Neural progenitor cell (in vitro differentiated cells): ENCODE results near the gene NXN. TPM values are rescaled to one million over a fixed set of nuclear protein-coding genes. Genes with fewer than 3 reads are reported as not detected.

Source experiments
- DNase-seq: peaks from one replicate; pipeline ENCODE4 v3.0.0-alpha.2; 2016; ENCODE audit warnings: low spot score
- H2AFZ ChIP-seq: fragments of 200-600 bp; sonication (generic); replicated peaks from 2 replicates; pipeline ENCODE4 v1.6.1; 2016; ENCODE audit warnings: antibody characterized with exemption
- H3F3A ChIP-seq: fragments of 200-600 bp; sonication (generic); 2 replicates; pipeline ENCODE4 v1.6.1; 2016; ENCODE audit warnings: antibody characterized with exemption, low read depth
- H3K27ac ChIP-seq: fragments of 200-600 bp; sonication (generic); 2 replicates; pipeline ENCODE4 v1.5.1; 2016; ENCODE audit warnings: mild to moderate bottlenecking
- H3K27me3 ChIP-seq: fragments of 200-600 bp; sonication (generic); 2 replicates; pipeline ENCODE4 v1.6.1; 2016; ENCODE audit warnings: mild to moderate bottlenecking, moderate library complexity
- H3K36me3 ChIP-seq: fragments of 200-600 bp; sonication (generic); 2 replicates; pipeline ENCODE4 v1.5.1; 2016
- H3K4me1 ChIP-seq: fragments of 200-600 bp; sonication (generic); 2 replicates; pipeline ENCODE4 v1.6.1; 2016; ENCODE audit warnings: mixed run types
- H3K4me2 ChIP-seq: fragments of 200-600 bp; sonication (generic); 2 replicates; pipeline ENCODE4 v1.6.1; 2016
- H3K4me3 ChIP-seq: fragments of 200-600 bp; sonication (generic); 2 replicates; pipeline ENCODE4 v1.5.1; 2016
- H3K79me2 ChIP-seq: fragments of 200-600 bp; sonication (generic); 2 replicates; pipeline ENCODE4 v1.6.1; 2016; ENCODE audit warnings: low read depth
- H3K9ac ChIP-seq: fragments of 200-600 bp; sonication (generic); 2 replicates; pipeline ENCODE4 v1.6.1; 2016
- H3K9me3 ChIP-seq: fragments of 200-600 bp; sonication (generic); 2 replicates; pipeline ENCODE4 v1.5.1; 2016; ENCODE audit warnings: low read depth
- H4K20me1 ChIP-seq: fragments of 200-600 bp; sonication (generic); 2 replicates; pipeline ENCODE4 v1.6.1; 2016; ENCODE audit warnings: low read depth
- H3K27ac Mint-ChIP-seq: 3 replicates; pipeline ENCODE4 v1.8.0; 2021; ENCODE audit warnings: mixed read lengths
- H3K27me3 Mint-ChIP-seq: 2 replicates; pipeline ENCODE4 v1.8.0; 2022; ENCODE audit warnings: low read depth, mild to moderate bottlenecking, inconsistent platforms, moderate library complexity, mixed read lengths; ENCODE audit not compliant: insufficient read depth
- H3K36me3 Mint-ChIP-seq: 3 replicates; pipeline ENCODE4 v1.8.0; 2021; ENCODE audit warnings: mixed read lengths
- H3K4me1 Mint-ChIP-seq: 3 replicates; pipeline ENCODE4 v1.8.0; 2021; ENCODE audit warnings: mixed read lengths
- H3K4me3 Mint-ChIP-seq: 3 replicates; pipeline ENCODE4 v1.8.0; 2021; ENCODE audit warnings: mild to moderate bottlenecking, moderate library complexity, mixed read lengths
- H3K9me3 Mint-ChIP-seq: 3 replicates; pipeline ENCODE4 v1.8.0; 2020; ENCODE audit warnings: mixed read lengths
- EZH2 ChIP-seq: fragments of 200-600 bp; sonication (generic); IDR thresholded peaks from 2 replicates; pipeline ENCODE4 v1.6.1; 2017; ENCODE audit warnings: antibody characterized with exemption, mild to moderate bottlenecking, moderate library complexity
- EZH2phosphoT487 ChIP-seq: fragments of 200-600 bp; sonication (generic); IDR thresholded peaks from 2 replicates; pipeline ENCODE4 v1.6.1; 2017; ENCODE audit warnings: antibody characterized with exemption
- total RNA-seq: library from RNA; depleted of rRNA; stranded (reverse); fragments of >200 nt; gene quantifications from 2 replicates; pipeline ENCODE4 v1.2.3, GENCODE V29; 2015; ENCODE audit warnings: low replicate concordance
- TF ChIP-seq, protein P1 (sequence below): fragments of 200-600 bp; sonication (generic); IDR thresholded peaks from 2 replicates; pipeline ENCODE4 v1.5.1; 2017; ENCODE audit warnings: antibody characterized with exemption, mild to moderate bottlenecking

NXN gene
- total RNA-seq, 1 donor from 2014 or later: 35.9 TPM

GRCh38 chr17:1025733-1026598 lies 46.4 kb upstream of the NXN start:
- no peak overlapping the region for H3K4me2 ChIP-seq
- no peaks in the 10 kb centered on the region for H3K9me3 ChIP-seq
- no peak overlapping the region for H2AFZ ChIP-seq
- H3K4me3 Mint-ChIP-seq: no peak overlapping the region
- TF ChIP-seq EZH2phosphoT487: no peak
- no peak for TF ChIP-seq EZH2
- TF ChIP-seq, protein P1, sequence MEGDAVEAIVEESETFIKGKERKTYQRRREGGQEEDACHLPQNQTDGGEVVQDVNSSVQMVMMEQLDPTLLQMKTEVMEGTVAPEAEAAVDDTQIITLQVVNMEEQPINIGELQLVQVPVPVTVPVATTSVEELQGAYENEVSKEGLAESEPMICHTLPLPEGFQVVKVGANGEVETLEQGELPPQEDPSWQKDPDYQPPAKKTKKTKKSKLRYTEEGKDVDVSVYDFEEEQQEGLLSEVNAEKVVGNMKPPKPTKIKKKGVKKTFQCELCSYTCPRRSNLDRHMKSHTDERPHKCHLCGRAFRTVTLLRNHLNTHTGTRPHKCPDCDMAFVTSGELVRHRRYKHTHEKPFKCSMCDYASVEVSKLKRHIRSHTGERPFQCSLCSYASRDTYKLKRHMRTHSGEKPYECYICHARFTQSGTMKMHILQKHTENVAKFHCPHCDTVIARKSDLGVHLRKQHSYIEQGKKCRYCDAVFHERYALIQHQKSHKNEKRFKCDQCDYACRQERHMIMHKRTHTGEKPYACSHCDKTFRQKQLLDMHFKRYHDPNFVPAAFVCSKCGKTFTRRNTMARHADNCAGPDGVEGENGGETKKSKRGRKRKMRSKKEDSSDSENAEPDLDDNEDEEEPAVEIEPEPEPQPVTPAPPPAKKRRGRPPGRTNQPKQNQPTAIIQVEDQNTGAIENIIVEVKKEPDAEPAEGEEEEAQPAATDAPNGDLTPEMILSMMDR: no peak
- peaks cover 6% of the 10 kb centered on the region for H3F3A ChIP-seq
- H3K4me3 ChIP-seq: no peak overlapping the region
- no peaks in the 10 kb centered on the region for H3K27me3 Mint-ChIP-seq
- no peaks in the 10 kb centered on the region for H3K9me3 Mint-ChIP-seq
- H3K36me3 Mint-ChIP-seq: peaks cover 4% of the 10 kb centered on the region
- H3K36me3 ChIP-seq: no peaks in the 10 kb centered on the region
- peaks cover 20% of the 10 kb centered on the region for H3K4me1 Mint-ChIP-seq
- H3K4me1 ChIP-seq: peaks cover 12% of the 10 kb centered on the region
- H3K27me3 ChIP-seq: peaks cover 6% of the 10 kb centered on the region
- peak overlapping the region; percentile 9 for H3K27ac Mint-ChIP-seq
- H3K9ac ChIP-seq: no peak overlapping the region
- H3K79me2 ChIP-seq: no peaks in the 10 kb centered on the region
- H4K20me1 ChIP-seq: peaks cover 27% of the 10 kb centered on the region
- no peak overlapping the region for H3K27ac ChIP-seq
- DNase-seq: no peak

DNA sequence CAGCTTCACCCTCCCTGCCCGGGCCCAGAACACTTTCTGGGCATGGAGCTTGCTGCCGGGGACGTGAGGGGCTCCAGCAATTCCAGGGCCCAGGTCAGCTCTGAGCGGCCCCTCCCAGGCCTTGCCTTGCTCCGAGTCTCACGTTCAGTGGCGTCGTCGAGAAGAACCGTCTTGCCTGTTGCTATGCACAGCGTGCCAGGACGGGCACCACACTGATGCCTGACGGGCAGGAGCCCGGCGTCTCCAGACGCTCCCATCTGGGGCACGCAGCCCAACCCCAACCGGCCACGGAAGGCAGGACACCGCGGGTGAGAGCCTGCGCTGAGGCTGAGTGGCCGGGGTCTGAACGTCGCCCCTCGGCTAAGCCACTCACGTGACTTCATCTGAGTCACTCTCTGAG lies 44.5 kb upstream of the NXN start:
- no peak overlapping the region for H3K4me2 ChIP-seq
- Mint-ChIP-seq H3K27ac (no peak overlapping the region), H3K27me3 (no peaks in the 10 kb centered on the region), H3K36me3 (peaks cover 4% of the 10 kb centered on the region), H3K9me3 (no peaks in the 10 kb centered on the region), H3K4me1 (peaks cover 17% of the 10 kb centered on the region), H3K4me3 (no peak overlapping the region)
- H3K9ac ChIP-seq: no peak overlapping the region
- H4K20me1 ChIP-seq: peaks cover 8% of the 10 kb centered on the region
- no peak overlapping the region for H3K4me3 ChIP-seq
- TF ChIP-seq EZH2phosphoT487 (no peak), EZH2 (no peak)
- TF ChIP-seq, protein P1: no peak
- H3K9me3 ChIP-seq: no peaks in the 10 kb centered on the region
- no peak overlapping the region for H2AFZ ChIP-seq
- no peak overlapping the region for H3K27ac ChIP-seq
- H3F3A ChIP-seq: no peaks in the 10 kb centered on the region
- no peaks in the 10 kb centered on the region for H3K79me2 ChIP-seq
- H3K27me3 ChIP-seq: no peaks in the 10 kb centered on the region
- no peaks in the 10 kb centered on the region for H3K36me3 ChIP-seq
- peaks cover 12% of the 10 kb centered on the region for H3K4me1 ChIP-seq
- no peak for DNase-seq

DNA sequence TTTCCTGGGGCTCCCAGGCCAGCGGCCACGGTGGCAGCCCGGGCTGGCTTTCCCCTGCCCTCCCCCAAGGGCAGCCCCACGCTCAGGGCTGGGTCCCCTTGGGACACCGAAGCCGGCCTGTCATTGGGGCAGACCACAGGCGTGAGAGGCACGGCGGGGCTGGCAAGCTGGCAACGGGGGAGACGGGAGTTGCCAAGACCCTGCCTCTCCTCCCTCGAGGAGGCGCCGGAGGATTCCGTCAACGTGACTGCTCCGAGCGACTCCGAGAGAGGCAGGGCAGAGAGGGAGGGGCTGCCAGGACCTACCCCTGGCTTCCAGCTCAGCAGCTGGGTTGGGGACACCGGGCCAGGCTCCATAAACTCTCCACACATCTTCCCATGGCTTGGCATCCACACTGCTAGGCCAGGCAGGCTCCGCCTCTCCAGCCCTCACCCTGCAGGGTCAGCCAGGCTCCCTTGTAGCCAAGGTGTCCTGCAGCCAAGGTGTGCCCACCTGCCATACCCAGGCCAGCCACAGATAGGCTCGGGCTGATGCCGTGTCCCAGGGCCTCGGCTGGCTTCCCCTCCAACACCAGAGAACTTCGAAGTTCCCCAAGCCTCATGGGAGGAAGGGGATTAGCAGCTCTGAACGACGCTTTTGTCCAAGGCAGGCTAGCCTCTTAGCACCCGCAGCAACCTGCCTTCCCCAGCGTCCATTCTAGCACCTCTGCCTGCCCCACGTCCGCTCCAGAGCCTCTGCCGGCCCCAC lies 42.9 kb upstream of the NXN start:
- Mint-ChIP-seq H3K27ac (peak overlapping the region; percentile 63), H3K36me3 (peaks cover 4% of the 10 kb centered on the region), H3K4me1 (peaks cover 15% of the 10 kb centered on the region), H3K9me3 (no peaks in the 10 kb centered on the region), H3K27me3 (no peaks in the 10 kb centered on the region), H3K4me3 (no peak overlapping the region)
- H4K20me1 ChIP-seq: peaks cover 8% of the 10 kb centered on the region
- H3K79me2 ChIP-seq: no peaks in the 10 kb centered on the region
- H3K27ac ChIP-seq: no peak overlapping the region
- no peaks in the 10 kb centered on the region for H3F3A ChIP-seq
- DNase-seq: peak; percentile 57
- peaks cover 12% of the 10 kb centered on the region for H3K4me1 ChIP-seq
- no peak overlapping the region for H2AFZ ChIP-seq
- TF ChIP-seq, protein P1: no peak
- TF ChIP-seq EZH2phosphoT487 (no peak), EZH2 (no peak)
- H3K9ac ChIP-seq: no peak overlapping the region
- H3K27me3 ChIP-seq: no peaks in the 10 kb centered on the region
- H3K36me3 ChIP-seq: no peaks in the 10 kb centered on the region
- H3K4me2 ChIP-seq: no peak overlapping the region
- H3K9me3 ChIP-seq: no peaks in the 10 kb centered on the region
- H3K4me3 ChIP-seq: no peak overlapping the region
